NCI-H2227 treated with DMSO at 0.1 percent for 48 hours (cell line): Measurements from ENCODE around the gene IQCH.
"Not testable (repeated sequence)": the region's sequence is repeated elsewhere in the genome, so short reads cannot be mapped to it uniquely, and the experiment has no call there.

Source experiments
- DNase-seq: peaks from one replicate; lab custom pipeline; 2025; lab: John Stamatoyannopoulos, UW

Gene IQCH

GRCh38 chr15:67396114-67396513, 141.5 kb downstream of the IQCH start:
- DNase-seq = peak; percentile 13

- DNase-seq = no peak
Observed at GRCh38 chr15:67397139-67397538, 142.6 kb downstream of the IQCH start.

GRCh38 chr15:67399925-67400324, 145.3 kb downstream of the IQCH start:
- no peak for DNase-seq

GRCh38 chr15:67400890-67401289, 146.3 kb downstream of the IQCH start:
- DNase-seq = no peak

- DNase-seq = no peak
Observed at GRCh38 chr15:67401336-67401735, 146.8 kb downstream of the IQCH start.

GRCh38 chr15:67403428-67404154, 149.0 kb downstream of the IQCH start:
- DNase-seq = no peak

- no peak for DNase-seq
Observed at GRCh38 chr15:67405208-67406191, 150.9 kb downstream of the IQCH start.

- no peak for DNase-seq
Observed at GRCh38 chr15:67406257-67406861, 151.8 kb downstream of the IQCH start.

GRCh38 chr15:67407786-67408185, 153.2 kb downstream of the IQCH start:
- DNase-seq = peak; percentile 23

GRCh38 chr15:67409175-67409574, 154.6 kb downstream of the IQCH start:
- no peak for DNase-seq

GRCh38 chr15:67411486-67411885, 156.9 kb downstream of the IQCH start:
- DNase-seq = no peak

GRCh38 chr15:67413770-67414390, 159.3 kb downstream of the IQCH start:
- DNase-seq = no peak

GRCh38 chr15:67415181-67415580, 160.6 kb downstream of the IQCH start:
- no peak for DNase-seq

GRCh38 chr15:67416891-67417290, 162.3 kb downstream of the IQCH start:
- DNase-seq = no peak

GRCh38 chr15:67419705-67420104, 165.1 kb downstream of the IQCH start:
- no peak for DNase-seq

- DNase-seq = no peak
Observed at GRCh38 chr15:67420137-67420536, 165.6 kb downstream of the IQCH start.

GRCh38 chr15:67421105-67421504, 166.5 kb downstream of the IQCH start:
- no peak for DNase-seq

GRCh38 chr15:67422296-67422695, 167.7 kb downstream of the IQCH start:
- no peak for DNase-seq

- no peak for DNase-seq
Observed at GRCh38 chr15:67433495-67434099, 179.0 kb downstream of the IQCH start.

GRCh38 chr15:67436351-67437250, 182.0 kb downstream of the IQCH start:
- DNase-seq = not testable (repeated sequence)

- DNase-seq = no peak
Observed at GRCh38 chr15:67444100-67444499, 189.5 kb downstream of the IQCH start.
